HCT116 (cell line): ENCODE data around the gene CAMK2D. TPM values are rescaled to one million over a fixed set of nuclear protein-coding genes. Genes with fewer than 3 reads are reported as not detected.

Experiments
- ATAC-seq: fragments of 200-7000 bp; cut with Tn5 transposase; 2 replicates; pipeline ENCODE4 v1.9.1; 2020; ENCODE audit warnings: mild to moderate bottlenecking, moderate library complexity
- BruUV-seq: library from RNA; stranded (reverse); fragments of 400-500 nt; replicated peaks from 2 replicates; lab custom pipeline; 2021; lab: Mats Ljungman, UMichigan
- CTCF ChIA-PET: fragments of 300-600 bp; sonication (Branson Sonifier 250); formaldehyde crosslinking; loops from one replicate; lab custom pipeline; 2021; ENCODE audit warnings: antibody characterized with exemption; lab: Charles Lee
- POLR2A ChIA-PET: fragments of 300-600, 350-600 bp; sonication (Branson Sonifier 250); formaldehyde crosslinking; loops from one replicate; lab custom pipeline; 2021; ENCODE audit warnings: antibody characterized with exemption; lab: Charles Lee
- RAD21 ChIA-PET, 2 experiments: fragments of 300-600 bp; sonication (Branson Sonifier 250); formaldehyde crosslinking; loops; one replicate each; lab custom pipeline; 2023; ENCODE audit warnings: low total read pairs in 2 of 2; ENCODE audit not compliant: uncharacterized antibody in 2 of 2, unreplicated experiment in 2 of 2, low non-redundant PET in 1 of 2; lab: Charles Lee
- DNase-seq: peaks from one replicate; pipeline ENCODE4 v3.0.0-alpha.2; 2010; ENCODE audit warnings: low read depth, low spot score
- H2AFZ ChIP-seq: fragments of 200-600 bp; shearing (Covaris generic), sonication (generic); 2 replicates; pipeline ENCODE4 v1.6.1; 2017; ENCODE audit warnings: low read depth, mixed run types, mixed read lengths, antibody characterized with exemption, low read length; ENCODE audit not compliant: poor library complexity, severe bottlenecking
- H3K27ac ChIP-seq: 2 replicates; pipeline ENCODE4 v1.5.1; 2012; ENCODE audit warnings: low read depth, low read length
- H3K27me3 ChIP-seq: fragments of 200-600 bp; sonication (generic); 2 replicates; pipeline ENCODE4 v1.6.1; 2016; ENCODE audit warnings: mixed run types, low read length, mixed read lengths; ENCODE audit not compliant: insufficient read depth
- H3K36me3 ChIP-seq, 2 experiments: fragments of 200-500 bp in 1 of 2; fragments of 200-600 bp in 1 of 2; sonication (Bioruptor generic) in 1 of 2; sonication (generic) in 1 of 2; 2 replicates each; pipeline versions ENCODE4 v1.5.1 to v1.6.1; 2014 to 2016; ENCODE audit warnings: low read length in 2 of 2, inconsistent platforms in 1 of 2, mixed read lengths in 1 of 2, mixed run types in 1 of 2; ENCODE audit not compliant: insufficient read depth in 2 of 2, control insufficient read depth in 1 of 2
- H3K4me1 ChIP-seq, 2 experiments: fragments of 200-600 bp in 1 of 2; sonication (generic) in 1 of 2; 2 replicates each; pipeline versions ENCODE4 v1.5.1 to v1.6.1; 2012 to 2017; ENCODE audit warnings: low read length in 2 of 2, inconsistent platforms in 1 of 2, mild to moderate bottlenecking in 1 of 2, mixed read lengths in 1 of 2, mixed run types in 1 of 2, moderate library complexity in 1 of 2; ENCODE audit not compliant: insufficient read depth in 2 of 2, control insufficient read depth in 1 of 2
- H3K4me2 ChIP-seq: fragments of 200-600 bp; sonication (generic); 2 replicates; pipeline ENCODE4 v1.6.1; 2017; ENCODE audit warnings: mixed run types, low read length, mixed read lengths
- H3K4me3 ChIP-seq, 2 experiments: fragments of 200-600 bp in 1 of 2; sonication (generic) in 1 of 2; replicated peaks in 1 of 2; 2 replicates each; pipeline ENCODE4 v1.5.1; 2011 to 2016; ENCODE audit warnings: low read length in 2 of 2, control low read depth in 1 of 2, low read depth in 1 of 2, mild to moderate bottlenecking in 1 of 2, mixed read lengths in 1 of 2, mixed run types in 1 of 2
- H3K79me2 ChIP-seq: fragments of 200-600 bp; sonication (generic); 2 replicates; pipeline ENCODE4 v1.6.1; 2017; ENCODE audit warnings: mild to moderate bottlenecking, mixed run types, low read length, moderate library complexity, mixed read lengths; ENCODE audit not compliant: insufficient read depth
- H3K9ac ChIP-seq: fragments of 200-600 bp; sonication (generic); 2 replicates; pipeline ENCODE4 v1.6.1; 2016; ENCODE audit warnings: low read length, mixed read lengths
- H3K9me2 ChIP-seq: fragments of 200-600 bp; sonication (generic), shearing (Covaris generic); 2 replicates; pipeline ENCODE4 v1.6.1; 2017; ENCODE audit warnings: mixed run types, mild to moderate bottlenecking, moderate library complexity; ENCODE audit not compliant: insufficient read depth
- H3K9me3 ChIP-seq, 2 experiments: fragments of 200-500 bp in 1 of 2; fragments of 200-600 bp in 1 of 2; sonication (Bioruptor generic) in 1 of 2; sonication (generic) in 1 of 2; 2 replicates each; pipeline ENCODE4 v1.6.1; 2014 to 2017; ENCODE audit warnings: low read length in 2 of 2, mixed read lengths in 2 of 2, inconsistent platforms in 1 of 2, low read depth in 1 of 2, mild to moderate bottlenecking in 1 of 2, mixed run types in 1 of 2, moderate library complexity in 1 of 2; ENCODE audit not compliant: control insufficient read depth in 1 of 2, insufficient read depth in 1 of 2
- H4K20me1 ChIP-seq: fragments of 200-600 bp; sonication (generic), shearing (Covaris generic); 2 replicates; pipeline ENCODE4 v1.6.1; 2017; ENCODE audit warnings: mixed run types, mild to moderate bottlenecking, moderate library complexity; ENCODE audit not compliant: insufficient read depth
- CEBPB ChIP-seq: IDR thresholded peaks from 2 replicates; pipeline ENCODE4 v1.6.1; 2012; ENCODE audit warnings: low read depth
- ELF1 ChIP-seq: IDR thresholded peaks from 2 replicates; pipeline ENCODE4 v1.6.1; 2012; ENCODE audit warnings: low read depth, borderline replicate concordance
- EZH2 ChIP-seq: fragments of 200-600 bp; sonication (generic); IDR thresholded peaks from 2 replicates; pipeline ENCODE4 v1.6.1; 2017; ENCODE audit warnings: antibody characterized with exemption, mixed run types
- EZH2phosphoT487 ChIP-seq: fragments of 200-600 bp; IDR thresholded peaks from 2 replicates; pipeline ENCODE4 v1.6.1; 2018; ENCODE audit warnings: antibody characterized with exemption, borderline replicate concordance
- FOSL1 ChIP-seq: IDR thresholded peaks from 2 replicates; pipeline ENCODE4 v1.6.1; 2012; ENCODE audit warnings: low read depth
- POLR2A ChIP-seq: IDR thresholded peaks from 2 replicates; pipeline ENCODE4 v1.7.0; 2011; ENCODE audit warnings: borderline replicate concordance; ENCODE audit not compliant: insufficient read depth, insufficient read length; ENCODE audit errors: extremely low read depth
- POLR2AphosphoS5 ChIP-seq: IDR thresholded peaks from 2 replicates; pipeline ENCODE4 v1.6.1; 2011; ENCODE audit warnings: mild to moderate bottlenecking, low read depth, low read length, moderate library complexity
- SIN3A ChIP-seq: IDR thresholded peaks from 2 replicates; pipeline ENCODE4 v1.6.1; 2012; ENCODE audit warnings: low read depth
- YY1 ChIP-seq: IDR thresholded peaks from 2 replicates; pipeline ENCODE4 v1.6.1; 2011; ENCODE audit warnings: low read length, low read depth, moderate library complexity, mild to moderate bottlenecking; ENCODE audit not compliant: insufficient replicate concordance; ENCODE audit errors: extremely low read depth
- intact Hi-C: fragments of 100-400 bp; cut with micrococcal nuclease; formaldehyde crosslinking; loops from 2 replicates; pipeline ENCODE4 v1.10.0; 2022
- total RNA-seq: library from RNA; stranded (reverse); gene quantifications from one replicate; pipeline ENCODE4 v1.2.1, GENCODE V29; 2021; ENCODE audit not compliant: unreplicated experiment
- TF ChIP-seq, protein P1 (sequence below): IDR thresholded peaks from 2 replicates; pipeline ENCODE4 v1.6.1; 2011; ENCODE audit warnings: mild to moderate bottlenecking, low read length, moderate library complexity; ENCODE audit not compliant: insufficient replicate concordance; ENCODE audit errors: extremely low read depth
- TF ChIP-seq, protein P2 (sequence below): IDR thresholded peaks from 2 replicates; pipeline ENCODE4 v1.6.1; 2012; ENCODE audit warnings: low read depth

CAMK2D gene
- total RNA-seq, 1 experiment from 2014 or later, result 67.0 TPM

DNA sequence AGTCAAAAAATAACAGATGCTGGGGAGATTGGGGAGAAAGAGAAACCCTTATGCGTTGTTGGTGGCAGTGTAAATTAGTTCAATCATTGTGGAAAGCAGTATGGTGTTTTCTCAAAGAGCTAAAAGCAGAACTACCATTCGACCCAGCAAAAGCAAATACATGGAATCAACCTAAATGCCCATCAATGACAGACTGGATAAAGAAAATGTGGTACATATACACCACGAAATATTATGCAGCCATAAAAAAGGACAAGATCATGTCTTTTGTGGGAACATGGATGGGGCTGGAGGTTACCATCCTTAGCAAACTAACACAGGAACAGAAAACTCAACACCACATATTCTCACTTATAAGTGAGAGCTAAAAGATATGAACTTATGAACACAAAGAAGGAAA, 188.9 kb downstream of the CAMK2D start:
- Histone ChIP-seq H3K4me1 (peaks cover 0 to 6% of the 10 kb centered on the region in 2 experiments; a peak in 1 of 4 replicates), H3K9ac (no peak overlapping the region), H3K9me2 (no peaks in the 10 kb centered on the region), H3K4me2 (no peak overlapping the region), H3K9me3 (no peaks in the 10 kb centered on the region), H3K79me2 (no peaks in the 10 kb centered on the region), H4K20me1 (no peaks in the 10 kb centered on the region), H2AFZ (no peak overlapping the region), H3K27me3 (no peaks in the 10 kb centered on the region), H3K36me3 (no peaks in the 10 kb centered on the region), H3K27ac (no peak overlapping the region), H3K4me3 (no peak overlapping the region)
- DNase-seq (no peak), ATAC-seq (no peak)
- BruUV-seq, result no TSS peak
- TF ChIP-seq ELF1 (no peak), YY1 (no peak), SIN3A (no peak), POLR2A (no peak), EZH2phosphoT487 (no peak), POLR2AphosphoS5 (no peak), FOSL1 (no peak), EZH2 (no peak), CEBPB (no peak)
- TF ChIP-seq, protein P1, sequence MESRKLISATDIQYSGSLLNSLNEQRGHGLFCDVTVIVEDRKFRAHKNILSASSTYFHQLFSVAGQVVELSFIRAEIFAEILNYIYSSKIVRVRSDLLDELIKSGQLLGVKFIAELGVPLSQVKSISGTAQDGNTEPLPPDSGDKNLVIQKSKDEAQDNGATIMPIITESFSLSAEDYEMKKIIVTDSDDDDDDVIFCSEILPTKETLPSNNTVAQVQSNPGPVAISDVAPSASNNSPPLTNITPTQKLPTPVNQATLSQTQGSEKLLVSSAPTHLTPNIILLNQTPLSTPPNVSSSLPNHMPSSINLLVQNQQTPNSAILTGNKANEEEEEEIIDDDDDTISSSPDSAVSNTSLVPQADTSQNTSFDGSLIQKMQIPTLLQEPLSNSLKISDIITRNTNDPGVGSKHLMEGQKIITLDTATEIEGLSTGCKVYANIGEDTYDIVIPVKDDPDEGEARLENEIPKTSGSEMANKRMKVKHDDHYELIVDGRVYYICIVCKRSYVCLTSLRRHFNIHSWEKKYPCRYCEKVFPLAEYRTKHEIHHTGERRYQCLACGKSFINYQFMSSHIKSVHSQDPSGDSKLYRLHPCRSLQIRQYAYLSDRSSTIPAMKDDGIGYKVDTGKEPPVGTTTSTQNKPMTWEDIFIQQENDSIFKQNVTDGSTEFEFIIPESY, result no peak
- TF ChIP-seq, protein P2, sequence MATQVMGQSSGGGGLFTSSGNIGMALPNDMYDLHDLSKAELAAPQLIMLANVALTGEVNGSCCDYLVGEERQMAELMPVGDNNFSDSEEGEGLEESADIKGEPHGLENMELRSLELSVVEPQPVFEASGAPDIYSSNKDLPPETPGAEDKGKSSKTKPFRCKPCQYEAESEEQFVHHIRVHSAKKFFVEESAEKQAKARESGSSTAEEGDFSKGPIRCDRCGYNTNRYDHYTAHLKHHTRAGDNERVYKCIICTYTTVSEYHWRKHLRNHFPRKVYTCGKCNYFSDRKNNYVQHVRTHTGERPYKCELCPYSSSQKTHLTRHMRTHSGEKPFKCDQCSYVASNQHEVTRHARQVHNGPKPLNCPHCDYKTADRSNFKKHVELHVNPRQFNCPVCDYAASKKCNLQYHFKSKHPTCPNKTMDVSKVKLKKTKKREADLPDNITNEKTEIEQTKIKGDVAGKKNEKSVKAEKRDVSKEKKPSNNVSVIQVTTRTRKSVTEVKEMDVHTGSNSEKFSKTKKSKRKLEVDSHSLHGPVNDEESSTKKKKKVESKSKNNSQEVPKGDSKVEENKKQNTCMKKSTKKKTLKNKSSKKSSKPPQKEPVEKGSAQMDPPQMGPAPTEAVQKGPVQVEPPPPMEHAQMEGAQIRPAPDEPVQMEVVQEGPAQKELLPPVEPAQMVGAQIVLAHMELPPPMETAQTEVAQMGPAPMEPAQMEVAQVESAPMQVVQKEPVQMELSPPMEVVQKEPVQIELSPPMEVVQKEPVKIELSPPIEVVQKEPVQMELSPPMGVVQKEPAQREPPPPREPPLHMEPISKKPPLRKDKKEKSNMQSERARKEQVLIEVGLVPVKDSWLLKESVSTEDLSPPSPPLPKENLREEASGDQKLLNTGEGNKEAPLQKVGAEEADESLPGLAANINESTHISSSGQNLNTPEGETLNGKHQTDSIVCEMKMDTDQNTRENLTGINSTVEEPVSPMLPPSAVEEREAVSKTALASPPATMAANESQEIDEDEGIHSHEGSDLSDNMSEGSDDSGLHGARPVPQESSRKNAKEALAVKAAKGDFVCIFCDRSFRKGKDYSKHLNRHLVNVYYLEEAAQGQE, result no peak
- intact Hi-C loops, result no loop called here
- ChIA-PET POLR2A (no interaction called here), CTCF (no interaction called here), RAD21 (no interaction called here)
